ENCODE results near the gene IL7R. TPM values are rescaled to one million over a fixed set of nuclear protein-coding genes. Genes with fewer than 3 reads are reported as not detected.

The IL7R gene
- total and polyA plus RNA-seq, 2 donors (not counting 3 experiments of a cell fraction or from before 2014, with no cell fraction given) = 1.0 to 1.2 TPM

GRCh38 chr5:35886381-35886780 lies 29.7 kb downstream of the IL7R start:
- BruUV-seq (replicated peaks) = no TSS peak
- H3K9ac ChIP-seq (replicated peaks; ENCODE audit: extremely low read depth, insufficient read depth, low read length) = no peak overlapping the region
- FAIRE-seq (no peak), DNase-seq (ENCODE audit: low read depth, low spot score) (no peak)
- intact Hi-C loops (cut with micrococcal nuclease) = no loop called here
- H2AFZ ChIP-seq (ENCODE audit: low read depth, low read length) = no peak overlapping the region
- no peak overlapping the region for H3K4me3 ChIP-seq (replicated peaks in 1 of 3; ENCODE audit: insufficient read depth in 1 of 3, low read depth in 1 of 3, low read length in 3 of 3)
- H3K4me1 ChIP-seq (ENCODE audit: control insufficient read depth, extremely low read depth, insufficient read depth, low read length) = peaks cover 10% of the 10 kb centered on the region
- dilution Hi-C loops (cut with MboI; ENCODE audit: extremely low pct_ligation_motif_present, low sequenced_read_pairs) = no loop called here
- CTCF ChIA-PET = no interaction called here
- H3K27ac ChIP-seq (ENCODE audit: insufficient read depth, low read depth, low read length) = no peak overlapping the region
- no peaks in the 10 kb centered on the region for H3K36me3 ChIP-seq (ENCODE audit: control insufficient read depth in 2 of 2, extremely low read depth in 1 of 2, insufficient read depth in 2 of 2, low read length in 2 of 2)
- no peaks in the 10 kb centered on the region for H3K9me1 ChIP-seq (replicated peaks; ENCODE audit: control insufficient read depth, extremely low read depth, insufficient read depth, low read length)
- POLR2A ChIA-PET = no interaction called here
- no peak overlapping the region for H3K4me2 ChIP-seq (ENCODE audit: insufficient read depth, low read length)
- no peaks in the 10 kb centered on the region for H3K27me3 ChIP-seq (ENCODE audit: control insufficient read depth in 2 of 2, insufficient read depth in 2 of 2, low read length in 2 of 2)
- H4K20me1 ChIP-seq (replicated peaks; ENCODE audit: control insufficient read depth, extremely low read depth, insufficient read depth, low read length) = no peaks in the 10 kb centered on the region
- no peak for TF ChIP-seq MAX (IDR thresholded peaks at IDR 0.05; ENCODE audit: insufficient read depth, insufficient read length)
- no peak for TF ChIP-seq GATA2 (IDR thresholded peaks at IDR 0.05; ENCODE audit: insufficient read depth, insufficient read length, low read depth, low read length)
- TF ChIP-seq EZH2 (IDR thresholded peaks at IDR 0.05; ENCODE audit: borderline replicate concordance, low read depth, low read length, severe bottlenecking) = no peak
- no peak for TF ChIP-seq JUN (IDR thresholded peaks at IDR 0.05; ENCODE audit: borderline replicate concordance, insufficient read depth, insufficient read length, low read depth)
- no peak for TF ChIP-seq MYC (IDR thresholded peaks at IDR 0.05; ENCODE audit: low read depth, low read length)
- no peak for TF ChIP-seq POLR2AphosphoS5 (IDR thresholded peaks at IDR 0.05; ENCODE audit: insufficient read depth, low read depth, low read length)
- TF ChIP-seq FOS (IDR thresholded peaks at IDR 0.05; ENCODE audit: borderline replicate concordance, insufficient read depth, low read length) = no peak
- TF ChIP-seq POLR2A (IDR thresholded peaks at IDR 0.05; ENCODE audit: low read depth, low read length) = no peak
- TF ChIP-seq, protein P1, sequence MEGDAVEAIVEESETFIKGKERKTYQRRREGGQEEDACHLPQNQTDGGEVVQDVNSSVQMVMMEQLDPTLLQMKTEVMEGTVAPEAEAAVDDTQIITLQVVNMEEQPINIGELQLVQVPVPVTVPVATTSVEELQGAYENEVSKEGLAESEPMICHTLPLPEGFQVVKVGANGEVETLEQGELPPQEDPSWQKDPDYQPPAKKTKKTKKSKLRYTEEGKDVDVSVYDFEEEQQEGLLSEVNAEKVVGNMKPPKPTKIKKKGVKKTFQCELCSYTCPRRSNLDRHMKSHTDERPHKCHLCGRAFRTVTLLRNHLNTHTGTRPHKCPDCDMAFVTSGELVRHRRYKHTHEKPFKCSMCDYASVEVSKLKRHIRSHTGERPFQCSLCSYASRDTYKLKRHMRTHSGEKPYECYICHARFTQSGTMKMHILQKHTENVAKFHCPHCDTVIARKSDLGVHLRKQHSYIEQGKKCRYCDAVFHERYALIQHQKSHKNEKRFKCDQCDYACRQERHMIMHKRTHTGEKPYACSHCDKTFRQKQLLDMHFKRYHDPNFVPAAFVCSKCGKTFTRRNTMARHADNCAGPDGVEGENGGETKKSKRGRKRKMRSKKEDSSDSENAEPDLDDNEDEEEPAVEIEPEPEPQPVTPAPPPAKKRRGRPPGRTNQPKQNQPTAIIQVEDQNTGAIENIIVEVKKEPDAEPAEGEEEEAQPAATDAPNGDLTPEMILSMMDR (IDR thresholded peaks at IDR 0.05; ENCODE audit: extremely low read depth in 1 of 2, insufficient read depth in 1 of 2, low read depth in 1 of 2, low read length in 2 of 2) = no peak
- H3K79me2 ChIP-seq (ENCODE audit: control insufficient read depth, insufficient read depth, low read length) = no peaks in the 10 kb centered on the region
- H3K9me3 ChIP-seq (replicated peaks; ENCODE audit: control insufficient read depth, insufficient read depth, low read length) = no peaks in the 10 kb centered on the region

Measured in endothelial cell of umbilical vein (primary cell).